HG03439 (cell line): ENCODE results near the gene ROPN1L.

Source experiments
- ATAC-seq: cut with Tn5 transposase; IDR thresholded peaks from one replicate; pipeline ENCODE4 v1.9.1; 2021; ENCODE audit warnings: mild to moderate bottlenecking, moderate library complexity; ENCODE audit not compliant: unreplicated experiment

The ROPN1L gene

GRCh38 chr5:10457682-10458574 is 16.2 kb downstream of the ROPN1L start:
- no peak for ATAC-seq

DNA sequence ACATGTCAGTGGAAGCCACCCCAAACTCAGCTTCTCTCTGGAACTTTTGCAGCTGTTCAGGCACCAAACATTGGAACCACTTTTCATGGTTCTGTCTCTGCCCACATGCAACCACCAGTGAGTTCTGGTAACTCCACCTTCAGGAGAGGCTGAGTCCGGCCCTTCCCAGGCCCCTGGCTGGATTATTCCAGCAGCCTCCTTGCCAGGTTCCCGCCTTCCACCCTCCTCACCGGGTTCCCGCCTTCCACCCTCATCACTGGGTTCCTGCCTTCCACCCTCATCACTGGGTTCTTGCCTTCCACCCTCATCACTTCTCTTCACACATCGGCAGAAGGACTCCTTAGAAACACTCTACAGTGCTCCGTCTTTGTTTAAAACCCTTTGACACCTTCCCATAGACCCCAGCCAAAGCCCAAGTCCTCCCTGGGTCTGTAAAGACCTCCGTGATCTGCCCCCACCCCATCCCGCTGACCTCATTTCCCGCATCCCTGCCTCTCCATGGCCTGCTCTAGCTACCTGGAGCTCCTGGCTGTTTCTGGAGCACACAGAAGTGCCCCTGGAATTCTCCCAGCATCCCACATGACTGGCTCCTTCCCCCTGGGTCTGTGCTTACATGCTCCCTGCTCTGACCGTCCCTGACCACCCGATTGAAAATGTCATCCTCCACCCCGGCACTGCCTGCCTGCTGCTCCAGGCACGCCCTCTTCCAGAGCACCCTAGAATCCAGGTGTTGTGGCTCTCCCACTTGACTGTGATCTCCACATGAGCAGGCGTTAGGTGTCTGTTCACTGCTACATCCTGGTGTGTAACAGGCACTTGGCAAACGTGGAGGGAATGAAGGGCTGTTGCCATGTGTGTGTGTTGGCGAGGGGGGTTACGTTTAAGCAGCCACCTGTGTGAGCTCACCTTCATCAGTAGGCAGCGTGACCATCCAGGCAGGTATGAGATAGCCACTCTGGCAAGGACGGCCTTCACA is 17.7 kb downstream of the ROPN1L start:
- no peak for ATAC-seq

DNA sequence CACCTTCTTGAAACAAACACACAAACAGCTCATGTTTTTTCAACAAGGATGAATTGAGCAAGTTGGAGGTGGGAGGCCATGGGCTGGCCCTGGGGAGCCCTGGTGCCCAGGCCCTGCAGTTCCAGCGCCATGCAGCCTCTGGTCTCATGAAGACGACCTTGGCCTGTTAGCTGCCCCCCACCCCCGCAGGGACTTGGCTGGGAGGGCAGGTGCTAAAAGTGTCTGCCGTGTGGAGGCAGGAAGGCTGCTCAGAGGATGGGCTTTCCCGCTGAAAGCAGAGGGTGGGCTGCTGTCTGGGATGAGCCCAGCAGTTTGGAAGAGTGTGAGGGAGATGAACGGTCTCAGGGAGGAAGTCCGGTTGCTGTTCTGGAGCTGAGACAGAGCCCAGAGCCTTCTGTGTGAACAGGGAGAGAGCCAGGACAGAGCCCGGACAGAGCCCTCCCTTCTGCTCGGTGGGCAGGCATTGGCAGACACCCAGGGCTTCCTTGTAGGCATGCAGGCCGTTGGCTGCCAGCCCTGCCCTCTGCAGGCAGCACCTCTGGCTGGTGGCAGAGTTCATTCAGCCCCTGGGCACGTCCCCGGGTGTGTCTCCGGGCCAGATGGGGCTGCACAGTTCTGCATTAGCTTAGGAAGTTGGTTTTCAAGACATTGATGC is 18.7 kb downstream of the ROPN1L start:
- ATAC-seq = no peak

- ATAC-seq = no peak
These were observed 19.4 kb downstream of the ROPN1L start for GRCh38 chr5:10461041-10461440.

GRCh38 chr5:10461904-10462555 is 20.4 kb downstream of the ROPN1L start:
- ATAC-seq = no peak

DNA sequence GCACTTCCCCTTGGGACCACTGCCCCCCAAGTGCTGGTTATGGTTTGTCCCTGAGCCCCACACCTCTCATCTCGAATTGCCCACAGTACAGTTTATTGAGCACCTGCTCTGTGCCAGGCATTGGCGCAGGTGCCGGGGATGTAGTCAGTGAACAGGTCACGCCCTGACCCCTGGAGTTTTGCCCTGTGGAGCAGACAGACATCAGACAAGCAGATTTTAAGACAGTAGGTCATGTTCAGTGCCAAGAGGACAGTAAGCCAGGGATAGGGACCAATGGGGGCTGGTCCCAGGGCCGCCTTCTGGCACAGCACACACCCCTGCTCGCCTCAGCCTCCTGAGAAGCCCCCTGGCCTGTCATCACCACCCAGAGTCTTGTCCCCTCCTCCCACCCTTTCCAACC is 21.9 kb downstream of the ROPN1L start:
- ATAC-seq = no peak

GRCh38 chr5:10464173-10464572 is 22.5 kb downstream of the ROPN1L start:
- ATAC-seq = no peak

DNA sequence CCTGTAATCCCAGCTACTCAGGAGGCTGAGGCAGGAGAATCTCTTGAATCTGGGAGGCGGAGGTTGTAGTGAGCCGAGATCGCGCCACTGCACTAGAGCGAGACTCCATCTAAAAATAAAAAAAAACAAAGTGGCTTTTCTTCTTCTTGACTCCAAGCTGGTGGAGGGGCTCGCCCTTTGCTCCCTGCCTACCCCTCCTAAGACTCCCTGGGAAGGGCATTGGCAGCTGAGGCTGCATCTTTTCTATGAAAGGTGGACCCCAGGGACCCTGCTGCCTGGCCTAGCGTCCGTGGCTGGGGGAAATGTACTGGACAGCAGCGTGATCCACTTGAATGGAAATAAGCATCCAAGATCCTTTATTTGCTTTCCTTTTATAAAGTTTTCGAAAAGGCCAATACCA is 24.0 kb downstream of the ROPN1L start:
- no peak for ATAC-seq

DNA sequence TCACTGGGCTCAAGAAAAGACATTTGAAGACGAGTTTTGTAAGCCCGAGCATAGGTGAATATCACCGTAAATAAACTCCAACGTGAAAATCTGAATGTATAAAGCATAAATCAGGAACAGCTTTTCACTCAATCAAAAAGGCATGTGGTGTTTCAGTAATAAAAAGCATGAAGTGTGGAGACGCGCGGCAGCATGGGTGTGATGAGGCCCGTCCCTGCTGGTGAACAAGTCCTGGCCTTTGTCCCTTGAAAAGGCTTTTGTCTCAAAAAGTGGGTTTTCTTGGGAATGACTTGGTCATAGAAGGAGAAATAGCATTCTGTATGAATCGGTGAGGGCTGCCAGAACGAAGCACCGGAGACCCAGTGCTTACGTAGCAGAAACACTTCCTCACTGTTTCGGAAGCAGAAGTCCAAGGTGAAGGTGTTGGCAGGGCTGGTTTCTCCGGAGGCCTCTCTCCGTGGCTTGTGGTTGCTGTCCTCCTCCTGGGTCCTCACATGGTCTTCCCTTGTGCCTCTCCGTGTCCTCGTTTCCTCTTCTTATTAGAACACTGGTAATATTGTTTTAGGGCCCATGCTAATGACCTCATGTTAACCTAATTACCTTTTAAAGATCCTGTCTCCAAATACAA is 24.9 kb downstream of the ROPN1L start:
- ATAC-seq = no peak

- no peak for ATAC-seq
These were observed 25.9 kb downstream of the ROPN1L start for GRCh38 chr5:10467281-10468198.

- no peak for ATAC-seq
These were observed 26.6 kb downstream of the ROPN1L start for GRCh38 chr5:10468256-10468655.

GRCh38 chr5:10469253-10470050 is 27.8 kb downstream of the ROPN1L start:
- no peak for ATAC-seq

GRCh38 chr5:10470669-10471068 is 29.0 kb downstream of the ROPN1L start:
- ATAC-seq = no peak

- ATAC-seq = no peak
These were observed 30.0 kb downstream of the ROPN1L start for GRCh38 chr5:10471677-10472076.

DNA sequence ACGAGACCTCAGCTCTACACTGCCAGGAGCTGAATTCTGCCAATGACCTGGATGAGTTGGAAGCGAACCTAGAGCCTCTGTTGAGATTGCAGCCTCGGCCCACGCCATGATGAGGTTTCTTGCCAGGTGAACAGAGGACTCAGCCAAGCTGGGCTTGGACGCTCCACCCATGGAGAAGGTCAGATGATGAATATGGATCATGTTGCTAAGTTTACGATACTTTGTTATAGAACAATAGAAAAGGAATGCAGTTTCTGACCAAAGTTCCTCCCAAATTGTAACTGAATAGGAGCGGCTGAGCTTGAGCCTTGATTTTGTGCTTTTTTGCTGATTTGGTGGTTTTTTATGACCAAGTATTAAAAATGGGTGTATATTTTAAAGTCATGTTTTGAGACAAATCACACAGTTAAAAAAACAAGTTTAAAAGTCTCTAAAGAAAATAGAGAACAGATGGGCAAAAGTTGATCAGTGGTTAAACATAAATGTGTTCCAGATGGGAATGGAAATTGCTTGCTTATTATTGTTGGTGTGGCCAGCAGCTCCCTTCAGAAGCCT is 32.9 kb downstream of the ROPN1L start:
- ATAC-seq = no peak

- ATAC-seq = no peak
These were observed 34.4 kb downstream of the ROPN1L start for GRCh38 chr5:10475931-10476676.

- no peak for ATAC-seq
These were observed 35.2 kb downstream of the ROPN1L start for GRCh38 chr5:10476878-10477277.
